H4 (cell line): Measurements from ENCODE around the gene ABCC5. TPM values are rescaled to one million over a fixed set of nuclear protein-coding genes. Genes with fewer than 3 reads are reported as not detected.
"Not testable (repeated sequence)": the region's sequence is repeated elsewhere in the genome, so short reads cannot be mapped to it uniquely, and the experiment has no call there.

Source experiments
- DNase-seq: peaks from one replicate; pipeline ENCODE4 v3.0.0-alpha.2; 2015; ENCODE audit warnings: low spot score
- total RNA-seq: library from RNA; depleted of rRNA; stranded (reverse); fragments of >200 nt; shearing (Covaris generic); gene quantifications from 2 replicates; pipeline ENCODE4 v1.2.3, GENCODE V29; 2014; rRNA removed

ABCC5 gene
- total RNA-seq, 1 experiment from 2014 or later = 10.6 TPM

DNA sequence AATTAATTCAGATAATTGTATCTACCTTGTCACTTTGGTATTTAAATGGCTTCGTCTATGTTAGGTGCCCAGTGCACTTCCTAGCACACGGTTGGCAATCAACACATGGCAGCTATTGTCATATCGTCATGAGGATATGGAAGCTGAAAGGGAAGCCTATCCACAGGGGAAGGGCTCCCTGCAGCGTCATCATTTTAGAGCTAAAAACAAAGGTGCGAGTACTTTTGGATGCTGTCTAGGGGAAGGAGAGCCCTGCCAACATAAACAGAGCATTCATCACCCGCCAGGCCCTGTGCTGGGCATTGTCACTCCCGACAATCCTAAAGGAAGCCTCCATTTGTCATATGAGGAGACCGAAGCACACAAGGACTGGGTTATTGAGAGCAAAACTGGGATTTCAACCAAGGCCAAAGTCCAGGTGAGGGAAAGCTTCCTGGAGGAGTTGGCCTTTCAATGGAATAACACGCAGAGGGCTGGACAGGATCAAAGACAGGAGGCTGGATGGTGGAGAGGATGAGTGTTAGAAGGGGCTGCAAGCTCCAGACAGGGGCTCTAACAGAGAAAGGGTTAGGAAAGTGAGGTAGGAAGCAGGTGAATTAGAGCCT lies 125.0 kb downstream of the ABCC5 start:
- DNase-seq = no peak

- no peak for DNase-seq
Measured at GRCh38 chr3:183885766-183886165, 131.9 kb downstream of the ABCC5 start.

- peak; percentile 93 for DNase-seq
Measured at GRCh38 chr3:183884427-183885296, 133.0 kb downstream of the ABCC5 start, which contains the start of gene PARL. Gene PARL (minus strand): TSS chr3:183884880. CDS start chr3:183884846, 34 bp downstream.

- no peak for DNase-seq
Measured at GRCh38 chr3:183884097-183884426, 133.6 kb downstream of the ABCC5 start.

DNA sequence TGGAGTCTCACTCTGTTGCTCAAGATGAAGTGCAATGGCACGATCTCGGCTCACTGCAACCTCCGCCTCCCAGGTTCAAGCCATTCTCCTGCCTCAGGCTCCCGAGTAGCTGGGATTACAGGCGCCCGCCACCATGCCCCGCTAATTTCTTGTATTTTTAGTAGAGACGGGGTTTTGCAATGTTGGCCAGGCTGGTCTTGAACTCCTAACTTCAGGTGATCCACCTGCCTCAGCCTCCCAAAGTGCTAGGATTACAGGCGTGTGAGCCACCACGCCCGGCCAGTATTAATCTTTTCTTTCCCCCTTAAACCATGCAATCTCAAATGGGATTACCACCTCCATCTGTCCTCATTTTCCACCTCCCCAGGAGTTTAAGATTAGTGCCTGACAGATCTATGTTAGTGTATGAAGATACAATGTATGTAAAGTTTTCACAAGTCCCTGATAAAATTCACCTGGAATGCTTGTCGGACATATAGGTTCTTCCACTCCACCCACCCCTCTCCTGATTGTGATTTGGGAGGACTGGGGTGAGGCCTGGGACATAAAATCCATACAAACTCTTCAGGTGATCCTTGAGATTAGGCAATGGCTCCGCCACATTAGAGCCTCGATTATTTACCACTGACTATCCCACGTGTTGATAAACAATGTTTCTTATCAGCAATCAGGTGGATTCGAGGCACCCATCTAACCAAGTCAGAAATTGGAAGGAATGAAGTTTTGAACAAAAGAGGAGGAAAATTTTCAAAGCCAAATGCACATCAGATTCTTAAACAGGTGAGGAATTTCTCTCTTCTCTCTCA lies 134.2 kb downstream of the ABCC5 start:
- DNase-seq = no peak

DNA sequence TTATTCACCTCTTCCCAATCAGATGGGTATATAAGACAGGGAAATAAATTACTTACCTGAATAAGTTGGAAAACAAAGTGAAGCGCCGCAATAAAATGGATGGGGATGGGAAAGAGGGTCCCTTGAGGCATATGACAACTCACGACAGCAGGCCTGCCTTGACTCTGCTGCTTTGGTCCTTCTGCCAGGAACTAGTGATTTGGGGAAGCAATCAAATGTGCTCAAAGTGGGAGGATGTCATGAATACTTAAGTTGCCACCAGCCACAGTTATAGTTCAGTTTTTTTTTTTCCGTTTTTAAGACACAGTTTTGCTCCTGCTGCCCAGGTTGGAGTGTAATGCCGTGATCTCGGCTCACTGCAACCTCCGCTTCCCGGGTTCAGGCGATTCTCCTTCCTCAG lies 137.6 kb downstream of the ABCC5 start:
- DNase-seq = no peak

- no peak for DNase-seq
Measured at GRCh38 chr3:183879243-183879642, 138.4 kb downstream of the ABCC5 start.

DNA sequence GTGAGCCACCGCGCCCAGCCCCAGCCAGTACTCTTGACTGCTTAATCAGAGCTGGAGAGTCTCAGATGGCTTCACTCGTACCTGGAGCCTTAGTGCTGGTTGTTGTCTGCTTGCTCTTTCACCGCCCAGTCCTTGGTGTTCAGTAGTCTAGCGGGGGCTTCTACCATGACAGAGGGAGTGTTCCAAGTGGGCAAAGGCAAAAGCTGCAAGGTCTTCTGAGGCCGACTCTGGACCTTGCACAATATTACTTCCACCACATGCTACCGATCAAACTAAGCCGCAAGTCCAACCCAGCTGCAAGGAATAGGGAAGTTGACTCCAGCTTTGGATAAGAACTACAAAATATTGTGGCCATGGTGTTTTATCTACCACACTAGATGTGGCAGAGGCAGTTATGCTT lies 139.6 kb downstream of the ABCC5 start:
- no peak for DNase-seq

- not testable (repeated sequence) for DNase-seq
Measured at GRCh38 chr3:183877227-183877626, 140.5 kb downstream of the ABCC5 start.

DNA sequence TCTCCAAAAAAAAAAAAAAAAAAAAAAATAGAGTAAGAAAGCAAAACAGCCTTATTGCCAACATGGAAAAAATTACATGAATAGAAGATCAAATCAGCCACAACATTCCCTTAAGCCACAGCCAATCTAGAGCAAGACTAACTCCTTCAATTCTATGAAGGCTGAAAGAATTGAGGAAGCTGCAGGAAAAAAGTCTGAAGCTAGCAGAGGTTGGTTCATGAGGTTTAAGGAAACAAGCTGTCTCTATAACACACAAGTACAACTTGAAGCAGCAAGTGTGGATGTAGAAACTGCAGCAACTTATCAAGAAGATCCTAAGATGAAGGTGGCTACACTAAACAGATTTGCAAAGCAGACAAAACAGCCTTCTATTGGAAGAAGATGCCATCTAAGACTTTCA lies 142.3 kb downstream of the ABCC5 start:
- DNase-seq = no peak

DNA sequence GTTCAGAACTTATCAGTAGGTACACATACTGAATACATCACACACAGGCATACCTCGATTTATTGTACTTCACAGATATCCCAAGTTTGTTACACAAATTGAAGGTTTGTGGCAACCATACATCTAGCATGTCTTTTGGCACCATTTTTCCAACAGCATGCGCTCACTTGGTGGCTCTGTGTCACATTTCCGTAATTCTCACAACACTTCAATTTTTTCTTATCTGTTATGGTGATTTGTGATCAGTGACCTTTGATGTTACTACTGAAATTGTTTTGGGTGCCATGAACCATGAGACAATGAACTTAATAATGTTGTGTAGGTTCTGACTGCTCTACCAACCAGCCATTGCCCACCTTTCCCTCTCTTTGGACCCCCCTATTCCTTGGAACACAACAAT lies 143.8 kb downstream of the ABCC5 start:
- DNase-seq = no peak

DNA sequence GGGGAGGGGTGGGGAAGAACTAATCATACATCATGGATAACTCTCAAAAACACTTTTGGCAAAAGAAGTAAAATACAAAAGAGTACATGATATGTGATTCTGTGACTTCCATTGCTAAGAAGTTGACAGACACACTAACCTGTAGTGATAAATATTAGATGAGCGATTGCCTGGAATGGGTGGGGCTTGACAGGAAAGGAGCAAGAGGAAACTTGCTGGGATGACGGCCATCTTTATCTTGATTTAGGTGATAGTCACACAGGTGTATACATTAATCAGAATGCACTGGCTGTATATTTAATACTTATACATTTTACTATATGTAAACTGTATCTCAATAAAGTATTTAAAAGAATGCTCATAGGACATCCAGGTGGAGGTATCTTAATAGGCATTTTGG lies 146.1 kb downstream of the ABCC5 start:
- no peak for DNase-seq

DNA sequence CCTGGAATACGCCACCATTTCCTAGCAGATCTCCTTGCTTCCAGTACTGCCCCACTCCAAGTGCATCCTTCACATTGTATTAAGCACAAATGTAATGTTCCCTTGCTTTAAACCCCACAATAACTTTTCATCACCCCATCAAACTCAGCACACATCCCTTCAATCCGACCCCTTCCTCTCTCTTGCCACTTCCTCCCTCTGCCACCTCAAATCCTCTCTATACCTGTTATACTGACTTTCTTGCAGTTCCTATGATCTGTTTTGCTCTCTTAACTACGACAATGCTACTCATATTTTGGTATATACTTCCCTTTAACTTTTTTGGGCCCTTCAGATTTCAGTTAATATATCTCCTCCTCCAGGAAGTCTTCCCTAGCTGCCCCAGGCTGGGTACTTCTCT lies 147.1 kb downstream of the ABCC5 start:
- no peak for DNase-seq

Other genes with a start within 250 kb of the ABCC5 start
- gene MAP6D1, start 192.3 kb downstream of the ABCC5 start, total RNA-seq = 1.0 TPM in 1 of 2 replicates, not detected in the other
- gene PARL, start 133.0 kb downstream of the ABCC5 start, total RNA-seq = 82.1 and 88.7 TPM in 2 replicates
- not detected in 2 replicates for gene HTR3D, start 13.9 kb upstream of the ABCC5 start, total RNA-seq
- not detected in 2 replicates for gene HTR3C, start 35.2 kb upstream of the ABCC5 start, total RNA-seq
- not detected in 2 replicates for gene HTR3E, start 79.2 kb upstream of the ABCC5 start, total RNA-seq
- gene EIF2B5, start 117.5 kb upstream of the ABCC5 start, total RNA-seq = 60.7 and 70.1 TPM in 2 replicates
- gene DVL3, start 137.5 kb upstream of the ABCC5 start, total RNA-seq = 15.8 and 17.6 TPM in 2 replicates
- gene AP2M1, start 157.0 kb upstream of the ABCC5 start, total RNA-seq = 766 and 810 TPM in 2 replicates
- gene ABCF3, start 168.3 kb upstream of the ABCC5 start, total RNA-seq = 18.5 and 36.8 TPM in 2 replicates
- not detected in 2 replicates for gene VWA5B2, start 211.7 kb upstream of the ABCC5 start, total RNA-seq
- 98.6 and 110 TPM in 2 replicates for gene ALG3, start 231.1 kb upstream of the ABCC5 start, total RNA-seq
- gene EEF1AKMT4, start 231.8 kb upstream of the ABCC5 start, total RNA-seq = 19.5 and 21.6 TPM in 2 replicates
- gene CAMK2N2, start 243.7 kb upstream of the ABCC5 start, total RNA-seq = 0.47 and 1.6 TPM in 2 replicates